Spleen (tissue), 7 donors: ENCODE data around the gene BOD1L1.

Experiments used
- CTCF ChIP-seq, 11 experiments: fragments of 200-600 bp in 7 of 11; fragments of 450-650 bp in 4 of 11; sonication (generic) in 4 of 11; IDR thresholded peaks in 8 of 11; conservative IDR thresholded peaks in 3 of 11; 1 replicate in 7 of 11; 2 replicates in 4 of 11; pipeline versions ENCODE4 v1.4.0 to v1.8.0; 2016 to 2021; ENCODE audit warnings: antibody characterized with exemption in 11 of 11, inconsistent platforms in 4 of 11, mild to moderate bottlenecking in 1 of 11
- POLR2A ChIP-seq, 3 donors: fragments of 450-650 bp; IDR thresholded peaks; one replicate each; pipeline ENCODE4 v1.5.1; 2017; ENCODE audit warnings: antibody characterized with exemption in 3 of 3, mild to moderate bottlenecking in 1 of 3
- donor health status: DM: no; HTN: no; CAD: no; lungs with moderate emphysema.
- donor health status: DM: no; HTN: no; CAD: no.
- donor health status: DM: no; HTN: no; CAD: no.

GRCh38 chr4:13523105-13523477 is 104.4 kb downstream of the BOD1L1 start:
- no peak for TF ChIP-seq CTCF (IDR thresholded peaks at IDR 0.05 in 8 of 11, conservative IDR thresholded peaks at IDR 0.05 in 3 of 11)
- no peak for TF ChIP-seq POLR2A (IDR thresholded peaks at IDR 0.05)
